ENCODE results near the gene ELP5.

ELP5 gene

DNA sequence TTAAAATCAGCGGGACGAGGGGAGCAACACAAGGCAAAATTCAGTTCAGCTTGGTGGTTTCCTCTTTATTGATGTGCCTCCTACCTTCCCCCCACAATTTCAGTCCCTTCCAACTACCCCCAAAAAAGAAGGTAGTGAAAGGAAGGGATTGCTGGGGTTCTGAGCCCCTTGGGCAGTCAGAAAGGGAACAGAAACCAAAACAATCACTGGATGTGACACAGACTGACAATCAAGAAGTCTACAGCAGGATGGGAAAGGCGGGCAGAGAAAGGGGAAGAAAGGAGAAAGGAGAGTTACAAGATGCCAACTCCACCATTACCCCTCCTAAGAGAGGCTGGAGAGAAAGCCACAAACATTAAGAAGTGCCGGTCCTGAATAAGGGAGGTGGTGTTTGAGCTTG lies 11.6 kb upstream of the ELP5 start:
- TF ChIP-seq, protein P1, sequence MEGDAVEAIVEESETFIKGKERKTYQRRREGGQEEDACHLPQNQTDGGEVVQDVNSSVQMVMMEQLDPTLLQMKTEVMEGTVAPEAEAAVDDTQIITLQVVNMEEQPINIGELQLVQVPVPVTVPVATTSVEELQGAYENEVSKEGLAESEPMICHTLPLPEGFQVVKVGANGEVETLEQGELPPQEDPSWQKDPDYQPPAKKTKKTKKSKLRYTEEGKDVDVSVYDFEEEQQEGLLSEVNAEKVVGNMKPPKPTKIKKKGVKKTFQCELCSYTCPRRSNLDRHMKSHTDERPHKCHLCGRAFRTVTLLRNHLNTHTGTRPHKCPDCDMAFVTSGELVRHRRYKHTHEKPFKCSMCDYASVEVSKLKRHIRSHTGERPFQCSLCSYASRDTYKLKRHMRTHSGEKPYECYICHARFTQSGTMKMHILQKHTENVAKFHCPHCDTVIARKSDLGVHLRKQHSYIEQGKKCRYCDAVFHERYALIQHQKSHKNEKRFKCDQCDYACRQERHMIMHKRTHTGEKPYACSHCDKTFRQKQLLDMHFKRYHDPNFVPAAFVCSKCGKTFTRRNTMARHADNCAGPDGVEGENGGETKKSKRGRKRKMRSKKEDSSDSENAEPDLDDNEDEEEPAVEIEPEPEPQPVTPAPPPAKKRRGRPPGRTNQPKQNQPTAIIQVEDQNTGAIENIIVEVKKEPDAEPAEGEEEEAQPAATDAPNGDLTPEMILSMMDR (IDR thresholded peaks at IDR 0.05) = no peak

DNA sequence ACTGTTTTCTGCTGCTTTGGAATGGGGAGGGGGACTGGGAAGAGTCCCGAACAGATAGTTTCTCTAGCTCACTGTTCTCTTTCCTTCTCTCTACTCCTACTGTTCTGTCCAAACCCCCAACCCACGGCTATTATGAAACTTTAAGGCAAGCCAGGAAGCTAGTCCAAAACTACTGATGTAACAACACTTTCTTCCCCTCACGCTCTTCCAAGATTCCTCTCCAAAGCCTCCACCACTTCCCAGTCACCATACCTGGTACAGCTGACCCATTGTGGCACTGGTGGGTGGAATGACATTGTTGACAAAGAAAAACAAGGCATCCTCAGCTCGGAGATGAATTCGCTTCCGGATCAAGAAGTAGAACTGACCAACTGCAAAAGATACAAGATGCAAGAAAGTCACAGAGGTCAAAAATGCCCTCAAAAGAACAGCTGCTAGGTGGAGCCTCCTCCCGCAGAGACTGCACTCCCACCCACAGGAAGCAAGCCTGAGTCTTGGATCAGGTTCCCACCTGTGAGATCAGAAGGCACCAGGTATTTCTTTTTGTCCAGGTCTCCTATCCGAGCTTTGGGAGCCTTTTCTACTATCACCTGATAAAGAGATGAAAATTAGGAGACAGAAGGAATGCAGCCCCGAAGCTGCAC lies 10.8 kb upstream of the ELP5 start:
- TF ChIP-seq, protein P1 (IDR thresholded peaks at IDR 0.05) = no peak

DNA sequence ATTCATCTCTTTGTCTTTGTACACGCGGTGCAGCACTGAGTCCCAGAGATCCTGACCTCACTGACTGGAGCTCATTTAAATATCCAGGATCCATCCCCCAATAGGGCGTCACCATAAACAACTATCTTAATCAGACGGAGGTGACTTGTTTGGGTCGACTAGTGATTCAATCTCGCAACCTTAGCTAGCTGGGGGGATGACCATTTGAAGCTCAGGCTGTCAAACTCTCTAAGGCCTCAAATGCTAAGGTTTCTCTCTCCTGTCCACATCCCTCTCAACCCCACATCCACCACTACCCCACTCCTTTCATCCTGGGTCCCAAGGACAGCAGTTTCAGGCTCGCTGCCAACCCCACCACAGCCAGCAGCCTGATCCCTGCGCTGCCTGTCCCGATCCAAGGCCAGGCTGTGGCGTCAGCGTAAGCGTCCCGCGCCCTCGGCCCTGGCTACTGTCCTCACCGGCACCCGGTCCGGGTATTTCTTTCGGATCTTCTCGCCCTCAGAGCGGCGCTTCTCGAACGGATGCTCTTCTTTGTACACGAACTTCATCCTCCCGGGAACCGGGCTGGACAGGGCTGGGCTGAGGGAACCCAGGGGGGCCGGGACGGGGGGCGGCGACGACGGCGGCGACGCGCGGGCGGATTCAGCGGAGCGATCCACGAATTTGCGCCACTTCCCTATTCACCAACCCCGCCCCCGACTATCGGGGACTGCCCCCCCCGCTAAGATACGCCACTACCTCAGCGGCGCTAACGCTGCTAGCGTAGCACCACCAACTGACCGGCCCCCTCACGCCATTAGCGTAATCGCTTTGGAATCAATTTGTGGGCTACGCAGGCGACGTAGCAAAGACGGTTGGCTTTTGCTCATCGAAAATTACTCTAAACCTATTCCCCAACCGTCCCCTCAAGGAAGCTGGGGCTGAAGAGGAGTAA lies 10.0 kb upstream of the ELP5 start, which contains the start of gene GABARAP:
Gene GABARAP, minus strand, starts transcription at position 667 of the 934 bp plus-strand sequence. Its CDS starts 119 bp downstream, at position 548.
- TF ChIP-seq, protein P1 (IDR thresholded peaks at IDR 0.05) = no peak

DNA sequence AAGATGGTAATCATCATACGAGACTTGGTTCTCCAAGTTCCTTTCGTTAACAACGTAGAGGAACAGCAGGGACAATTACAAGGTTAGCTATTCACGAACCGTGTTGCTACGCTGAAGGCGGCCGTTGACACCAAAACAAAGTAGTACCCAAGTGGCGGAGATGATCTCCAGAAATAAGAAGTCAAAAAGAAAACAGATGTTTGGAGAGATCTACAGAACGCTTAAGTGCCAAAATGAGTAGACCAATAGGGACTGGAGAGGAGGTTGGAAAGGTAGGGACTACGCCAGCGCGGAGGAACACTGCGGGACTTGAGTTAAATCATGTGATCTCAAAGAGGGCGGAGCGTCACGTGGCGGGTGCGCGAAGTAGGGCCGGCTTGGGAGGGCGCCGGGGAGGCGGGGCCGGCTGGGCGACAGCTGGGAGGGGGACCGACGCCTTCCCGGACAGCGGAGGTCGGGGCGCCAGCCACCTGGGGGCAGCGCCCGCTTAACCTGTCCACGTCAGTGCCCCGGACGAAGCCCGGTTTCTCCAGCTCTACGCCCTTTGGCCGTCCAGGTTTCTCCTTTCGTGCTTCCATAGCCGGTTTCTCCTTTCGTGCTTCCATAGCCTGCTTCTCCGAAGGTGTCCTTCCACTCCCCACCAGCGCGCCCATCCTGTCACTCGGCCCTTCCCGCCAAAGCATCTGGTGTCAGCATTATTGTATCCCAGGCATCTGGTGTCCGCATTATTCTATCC lies 9.1 kb upstream of the ELP5 start:
- TF ChIP-seq, protein P1 (IDR thresholded peaks at IDR 0.05) = no peak

DNA sequence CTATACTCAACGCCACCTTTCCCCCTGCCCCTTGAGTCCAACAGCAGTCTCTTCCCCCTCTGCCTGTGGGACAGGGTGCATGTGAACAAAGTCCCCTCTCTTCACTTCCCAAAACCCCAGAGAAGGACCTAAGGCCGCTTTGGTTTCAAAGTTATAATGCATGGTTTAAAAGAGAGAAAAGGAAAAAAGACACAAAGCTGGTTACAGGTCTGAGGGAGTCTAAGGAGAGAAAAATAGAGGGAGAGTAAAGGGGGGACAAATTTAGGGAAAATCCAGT lies 8.6 kb upstream of the ELP5 start:
- TF ChIP-seq, protein P1 (IDR thresholded peaks at IDR 0.05) = no peak

DNA sequence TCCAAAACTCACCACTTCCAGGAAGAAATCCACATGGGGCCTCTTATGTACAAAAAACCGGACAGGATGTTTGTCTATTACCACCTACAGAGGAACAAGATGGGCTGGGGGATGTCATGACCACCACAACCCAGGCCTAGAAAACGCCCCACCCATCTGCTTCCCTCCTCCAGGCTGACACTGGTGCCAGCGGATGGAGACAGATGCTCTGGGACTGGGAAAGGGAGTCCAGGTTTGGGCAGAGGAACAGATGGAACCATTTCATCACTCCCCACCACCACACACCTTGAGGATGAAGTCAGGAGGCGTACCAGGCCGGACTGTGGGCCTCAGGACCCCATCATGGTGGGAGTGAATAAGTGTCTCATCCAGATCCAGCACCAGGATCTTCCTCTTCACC lies 5.2 kb upstream of the ELP5 start:
- TF ChIP-seq, protein P1 (IDR thresholded peaks at IDR 0.05) = no peak

DNA sequence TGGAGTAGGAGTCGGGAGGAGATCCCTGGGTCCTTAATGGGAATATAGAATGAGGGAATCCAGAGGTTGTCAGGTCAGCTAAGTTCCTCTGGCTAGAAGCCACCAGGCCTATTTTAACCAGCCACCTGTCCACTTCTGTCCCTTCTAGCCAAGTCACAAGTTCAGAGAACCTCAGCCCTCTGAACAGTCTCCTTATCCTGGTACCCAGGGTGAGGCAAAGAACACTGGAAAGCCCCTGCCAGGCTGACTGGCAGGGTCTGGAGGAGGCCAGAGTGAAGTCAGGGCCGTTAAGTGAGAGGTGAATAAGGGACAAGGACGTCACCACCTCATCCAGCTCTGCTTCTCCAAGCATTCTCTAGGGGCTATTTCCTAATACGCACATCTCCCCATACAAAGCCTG lies 3.2 kb upstream of the ELP5 start:
- TF ChIP-seq, protein P1 (IDR thresholded peaks at IDR 0.05) = no peak

Measured in LNCAP (cell line).